Karpas-422 (cell line): ENCODE data around the gene C1orf159. TPM values are rescaled to one million over a fixed set of nuclear protein-coding genes. Genes with fewer than 3 reads are reported as not detected.

ENCODE experiments used
- DNase-seq: peaks from one replicate; pipeline ENCODE4 v3.0.0-alpha.2; 2015
- H2AFZ ChIP-seq: fragments of 200-600 bp; sonication (generic); 2 replicates; pipeline ENCODE4 v1.6.1; 2014; ENCODE audit warnings: antibody characterized with exemption, low read length, mixed read lengths
- H3K27ac ChIP-seq: fragments of 200-600 bp; sonication (generic); 2 replicates; pipeline ENCODE4 v1.5.1; 2014; ENCODE audit warnings: mild to moderate bottlenecking, low read length, moderate library complexity
- H3K27me3 ChIP-seq: fragments of 200-600 bp; sonication (generic); 2 replicates; pipeline ENCODE4 v1.6.1; 2014; ENCODE audit warnings: low read length, mixed read lengths
- H3K36me3 ChIP-seq: fragments of 200-600 bp; sonication (generic); 2 replicates; pipeline ENCODE4 v1.6.1; 2014; ENCODE audit warnings: low read length, mixed read lengths; ENCODE audit not compliant: insufficient read depth
- H3K4me1 ChIP-seq: fragments of 200-600 bp; sonication (generic); 2 replicates; pipeline ENCODE4 v1.6.1; 2014; ENCODE audit warnings: mild to moderate bottlenecking, low read length, mixed read lengths
- H3K4me2 ChIP-seq: fragments of 200-600 bp; sonication (generic); 2 replicates; pipeline ENCODE4 v1.6.1; 2014; ENCODE audit warnings: low read length, low read depth, mild to moderate bottlenecking; ENCODE audit not compliant: poor library complexity, severe bottlenecking
- H3K4me3 ChIP-seq: fragments of 200-600 bp; sonication (generic); 2 replicates; pipeline ENCODE4 v1.5.1; 2014; ENCODE audit warnings: mild to moderate bottlenecking, antibody characterized with exemption, low read length, mixed read lengths
- H3K79me2 ChIP-seq: fragments of 200-600 bp; sonication (generic); 2 replicates; pipeline ENCODE4 v1.6.1; 2014; ENCODE audit warnings: mild to moderate bottlenecking, low read length, mixed read lengths
- H3K9ac ChIP-seq: fragments of 200-600 bp; sonication (generic); 2 replicates; pipeline ENCODE4 v1.6.0; 2014; ENCODE audit warnings: low read length
- H3K9me2 ChIP-seq: fragments of 200-600 bp; sonication (generic), shearing (Covaris generic); replicated peaks from 2 replicates; pipeline ENCODE4 v1.6.0; 2014; ENCODE audit warnings: mild to moderate bottlenecking, low read length, moderate library complexity; ENCODE audit not compliant: insufficient read depth
- H3K9me3 ChIP-seq: fragments of 300-700, 200-600 bp; sonication (generic); 2 replicates; pipeline ENCODE4 v1.6.1; 2014; ENCODE audit warnings: low read length, mixed read lengths
- H4K20me1 ChIP-seq: fragments of 200-600 bp; sonication (generic); 2 replicates; pipeline ENCODE4 v1.6.1; 2014; ENCODE audit warnings: mild to moderate bottlenecking, antibody characterized with exemption, low read length, low read depth; ENCODE audit not compliant: insufficient read depth
- total RNA-seq: library from RNA; depleted of rRNA; stranded (reverse); fragments of >200 nt; shearing (Covaris generic); gene quantifications from 2 replicates; pipeline ENCODE4 v1.2.3, GENCODE V29; 2014; ENCODE audit warnings: low replicate concordance

C1orf159 gene
- total RNA-seq, 1 experiment from 2014 or later, result 10.2 TPM

GRCh38 chr1:1132042-1132950, 16.4 kb upstream of the C1orf159 start:
- no peaks in the 10 kb centered on the region for H3K79me2 ChIP-seq
- H3K36me3 ChIP-seq, result no peaks in the 10 kb centered on the region
- no peak overlapping the region for H3K9ac ChIP-seq
- no peaks in the 10 kb centered on the region for H4K20me1 ChIP-seq
- no peak for DNase-seq
- no peaks in the 10 kb centered on the region for H3K9me3 ChIP-seq
- no peak overlapping the region for H2AFZ ChIP-seq
- no peaks in the 10 kb centered on the region for H3K9me2 ChIP-seq
- H3K4me3 ChIP-seq, result no peak overlapping the region
- no peak overlapping the region for H3K4me2 ChIP-seq
- H3K27ac ChIP-seq, result no peak overlapping the region
- no peaks in the 10 kb centered on the region for H3K4me1 ChIP-seq
- H3K27me3 ChIP-seq, result no peaks in the 10 kb centered on the region

GRCh38 chr1:1130206-1131120, 14.6 kb upstream of the C1orf159 start:
- Histone ChIP-seq H3K36me3 (no peaks in the 10 kb centered on the region), H3K4me3 (no peak overlapping the region), H4K20me1 (no peaks in the 10 kb centered on the region), H3K4me2 (no peak overlapping the region), H3K27me3 (no peaks in the 10 kb centered on the region), H3K9me3 (no peaks in the 10 kb centered on the region), H3K9ac (no peak overlapping the region), H3K79me2 (no peaks in the 10 kb centered on the region), H3K27ac (no peak overlapping the region), H2AFZ (no peak overlapping the region), H3K4me1 (no peaks in the 10 kb centered on the region), H3K9me2 (no peaks in the 10 kb centered on the region)
- DNase-seq, result no peak

DNA sequence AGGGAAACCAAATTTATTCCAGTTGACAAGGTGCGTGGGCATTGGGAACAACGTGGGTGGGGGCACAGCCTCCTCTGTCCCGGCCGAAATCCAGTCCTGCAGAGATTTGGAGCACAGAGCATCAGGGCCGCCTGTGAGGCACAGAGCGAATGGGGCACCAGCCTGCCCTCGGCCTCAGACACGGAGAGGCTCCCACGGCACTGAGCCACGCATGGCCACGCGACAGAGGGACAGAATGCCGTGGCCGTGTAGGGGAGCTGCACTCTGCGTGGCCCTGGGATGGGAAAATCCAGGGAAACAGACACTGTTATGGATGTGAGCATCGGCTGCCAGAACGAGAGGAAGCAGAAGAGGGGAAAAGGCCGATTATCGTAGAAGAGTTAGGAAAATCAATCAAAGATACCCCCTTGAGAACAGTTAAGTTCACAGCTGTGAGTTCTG, 13.5 kb upstream of the C1orf159 start:
- no peaks in the 10 kb centered on the region for H3K4me1 ChIP-seq
- no peak overlapping the region for H3K27ac ChIP-seq
- H3K4me2 ChIP-seq, result no peak overlapping the region
- H3K9ac ChIP-seq, result no peak overlapping the region
- no peaks in the 10 kb centered on the region for H3K79me2 ChIP-seq
- no peaks in the 10 kb centered on the region for H3K36me3 ChIP-seq
- DNase-seq, result no peak
- H3K4me3 ChIP-seq, result no peak overlapping the region
- H3K9me2 ChIP-seq, result no peaks in the 10 kb centered on the region
- no peak overlapping the region for H2AFZ ChIP-seq
- no peaks in the 10 kb centered on the region for H3K9me3 ChIP-seq
- H4K20me1 ChIP-seq, result no peaks in the 10 kb centered on the region
- H3K27me3 ChIP-seq, result no peaks in the 10 kb centered on the region

GRCh38 chr1:1128454-1129139, 12.7 kb upstream of the C1orf159 start:
- no peak overlapping the region for H3K4me2 ChIP-seq
- no peaks in the 10 kb centered on the region for H4K20me1 ChIP-seq
- no peak overlapping the region for H3K4me3 ChIP-seq
- H3K9me2 ChIP-seq, result no peaks in the 10 kb centered on the region
- no peak overlapping the region for H2AFZ ChIP-seq
- no peak overlapping the region for H3K27ac ChIP-seq
- no peak for DNase-seq
- no peaks in the 10 kb centered on the region for H3K9me3 ChIP-seq
- H3K4me1 ChIP-seq, result no peaks in the 10 kb centered on the region
- H3K27me3 ChIP-seq, result no peaks in the 10 kb centered on the region
- H3K79me2 ChIP-seq, result no peaks in the 10 kb centered on the region
- no peak overlapping the region for H3K9ac ChIP-seq
- no peaks in the 10 kb centered on the region for H3K36me3 ChIP-seq

DNA sequence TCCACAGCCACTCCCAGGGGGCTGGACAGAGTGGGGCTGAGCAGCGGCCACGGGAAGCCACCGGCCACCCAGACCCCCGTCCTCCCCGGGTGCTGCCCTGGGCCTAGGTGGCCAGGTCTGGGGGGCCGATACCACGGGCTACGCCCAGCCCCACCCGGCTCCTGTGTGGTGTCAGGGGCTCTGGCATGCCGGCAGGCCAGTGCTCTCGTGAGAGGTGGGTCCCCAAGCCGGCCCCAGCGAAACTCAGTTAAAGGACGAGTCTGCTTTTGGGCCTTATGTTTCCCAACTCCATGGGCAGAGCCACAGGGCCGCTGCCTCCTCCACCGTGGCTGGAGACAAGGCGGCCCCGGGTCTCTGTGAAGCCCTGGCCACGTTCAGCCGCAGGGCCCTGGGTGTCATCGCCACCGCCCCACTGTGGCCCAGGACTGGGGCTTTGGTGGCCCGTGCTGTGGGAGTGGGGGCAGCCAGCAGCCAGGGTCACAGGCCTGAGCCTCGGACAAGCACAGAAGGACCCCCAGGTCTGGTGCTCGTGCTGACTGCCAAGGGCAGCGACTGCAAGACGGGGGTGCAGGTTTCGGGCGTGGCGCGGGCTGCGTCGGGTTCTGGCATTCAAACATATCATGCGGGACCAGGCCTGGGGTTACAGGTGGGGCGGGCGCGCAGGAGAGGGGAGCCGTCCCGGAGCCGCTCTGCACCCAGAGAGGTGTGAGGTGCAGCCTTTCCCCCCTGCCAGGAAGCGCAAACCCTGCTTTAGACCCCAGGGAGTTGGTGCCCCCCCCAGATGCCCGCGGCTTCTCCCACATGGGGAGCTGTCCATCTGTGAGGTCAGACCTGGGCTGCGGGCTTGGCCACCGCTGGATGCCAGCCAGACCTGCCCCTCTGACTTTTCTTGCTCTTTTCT, 11.9 kb upstream of the C1orf159 start:
- no peak overlapping the region for H3K9ac ChIP-seq
- no peak overlapping the region for H3K4me2 ChIP-seq
- no peaks in the 10 kb centered on the region for H3K36me3 ChIP-seq
- no peak overlapping the region for H2AFZ ChIP-seq
- no peaks in the 10 kb centered on the region for H3K79me2 ChIP-seq
- no peaks in the 10 kb centered on the region for H3K9me2 ChIP-seq
- no peaks in the 10 kb centered on the region for H3K27me3 ChIP-seq
- no peak overlapping the region for H3K4me3 ChIP-seq
- DNase-seq, result no peak
- no peaks in the 10 kb centered on the region for H4K20me1 ChIP-seq
- H3K4me1 ChIP-seq, result no peaks in the 10 kb centered on the region
- no peaks in the 10 kb centered on the region for H3K9me3 ChIP-seq
- H3K27ac ChIP-seq, result no peak overlapping the region

DNA sequence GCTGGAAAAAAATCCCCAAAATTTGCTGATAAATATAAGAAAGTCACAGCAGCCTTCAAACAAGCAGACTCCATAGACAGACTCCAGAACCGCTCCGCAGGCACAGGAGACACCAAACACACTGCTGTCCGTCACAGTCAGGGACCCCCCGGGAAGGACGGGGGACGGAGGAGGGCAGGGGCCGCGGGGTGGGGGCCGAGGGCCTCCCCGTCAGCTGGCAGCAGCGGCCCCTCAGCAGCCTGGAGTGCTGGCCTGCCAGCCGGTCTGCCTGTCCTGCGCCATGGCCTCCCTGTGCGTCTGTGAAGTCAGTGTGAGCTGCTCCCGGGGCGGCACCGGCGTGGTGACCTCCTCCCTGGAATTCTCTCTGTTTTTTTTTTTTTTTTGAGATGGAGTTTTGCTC, 10.1 kb upstream of the C1orf159 start:
- no peak for DNase-seq
- H3K9ac ChIP-seq, result no peak overlapping the region

DNA sequence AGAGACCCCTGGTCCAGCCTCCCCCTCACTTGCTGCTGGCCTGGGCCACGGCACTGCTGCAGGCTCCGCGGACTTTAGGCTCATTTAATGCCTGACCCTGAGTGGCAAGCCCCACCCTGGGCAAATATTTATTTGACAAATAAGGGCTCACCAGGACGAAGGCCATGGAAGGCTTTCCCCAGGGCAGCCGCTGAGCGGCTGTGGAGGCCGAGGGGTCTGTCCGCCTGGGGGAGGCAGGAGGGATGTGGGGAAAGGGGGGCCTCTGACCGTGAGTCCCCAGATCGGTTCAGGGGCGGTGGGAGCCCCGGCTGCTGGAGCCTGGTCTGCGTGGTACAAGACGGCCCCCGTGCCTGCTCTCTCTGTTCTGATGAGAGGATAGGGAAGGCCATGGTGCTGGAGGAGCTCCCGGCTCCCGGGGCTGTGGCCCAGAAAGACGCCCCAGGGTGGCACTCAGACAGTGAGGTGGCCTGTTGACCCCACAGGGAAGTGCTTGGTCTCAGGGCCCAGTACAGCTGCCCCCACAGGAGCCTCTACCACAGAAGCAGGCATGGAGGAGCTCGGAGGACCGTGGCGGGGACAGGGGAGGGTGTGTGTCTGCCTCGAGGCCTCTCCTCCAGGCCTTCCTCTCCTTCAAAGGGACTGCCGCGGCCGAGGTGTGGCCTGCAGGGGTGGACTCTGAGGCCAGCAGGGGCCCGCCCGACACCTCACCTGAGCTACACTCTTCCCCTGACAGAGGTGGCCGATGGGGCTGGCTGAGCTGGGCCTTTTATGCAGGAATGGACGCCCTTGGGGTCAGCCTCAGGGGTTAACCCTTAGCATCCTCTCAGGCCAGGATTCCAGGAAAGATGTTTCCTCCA, 9.1 kb upstream of the C1orf159 start:
- Histone ChIP-seq H3K4me1 (peaks cover 4% of the 10 kb centered on the region), H3K36me3 (no peaks in the 10 kb centered on the region), H3K9ac (no peak overlapping the region), H3K9me2 (no peaks in the 10 kb centered on the region), H3K4me2 (no peak overlapping the region), H3K27me3 (no peaks in the 10 kb centered on the region), H4K20me1 (no peaks in the 10 kb centered on the region), H3K9me3 (no peaks in the 10 kb centered on the region), H3K4me3 (no peak overlapping the region), H3K27ac (no peak overlapping the region), H2AFZ (no peak overlapping the region), H3K79me2 (no peaks in the 10 kb centered on the region)
- no peak for DNase-seq

More for the DNA sequence above, 10.1 kb upstream of the C1orf159 start:
- no peaks in the 10 kb centered on the region for H4K20me1 ChIP-seq
- no peaks in the 10 kb centered on the region for H3K9me3 ChIP-seq
- H3K4me2 ChIP-seq, result no peak overlapping the region
- no peaks in the 10 kb centered on the region for H3K27me3 ChIP-seq
- H3K4me1 ChIP-seq, result peaks cover 4% of the 10 kb centered on the region
- H3K36me3 ChIP-seq, result no peaks in the 10 kb centered on the region
- no peak overlapping the region for H3K4me3 ChIP-seq
- H3K27ac ChIP-seq, result no peak overlapping the region
- H3K9me2 ChIP-seq, result no peaks in the 10 kb centered on the region
- no peak overlapping the region for H2AFZ ChIP-seq
- H3K79me2 ChIP-seq, result no peaks in the 10 kb centered on the region
